Activated naive CD8-positive, alpha-beta T cell treated with anti-CD3 and anti-CD28 coated beads, Interleukin-2, amount 50 U/mL, for 24 hours (primary cell): ENCODE data around the gene NUDCD2.
A peak's percentile ranks its signal among the peaks of the same experiment; 100 is the strongest.

Source experiments
- ATAC-seq: fragments of 150-1000 bp; cut with Tn5 transposase; one replicate; pipeline ENCODE4 v1.10.0; 2021
- DNase-seq: peaks from one replicate; pipeline ENCODE4 v3.0.0; 2021
- H3K27ac Mint-ChIP-seq: one replicate; pipeline ENCODE4 v1.8.0; 2021; ENCODE audit warnings: mild to moderate bottlenecking, mixed read lengths
- H3K27me3 Mint-ChIP-seq: one replicate; pipeline ENCODE4 v1.8.0; 2021; ENCODE audit warnings: mixed read lengths
- H3K36me3 Mint-ChIP-seq: one replicate; pipeline ENCODE4 v1.8.0; 2021; ENCODE audit warnings: low read depth, mixed read lengths
- H3K4me1 Mint-ChIP-seq: one replicate; pipeline ENCODE4 v1.8.0; 2021; ENCODE audit warnings: mixed read lengths
- H3K4me3 Mint-ChIP-seq: one replicate; pipeline ENCODE4 v1.8.0; 2021; ENCODE audit warnings: mild to moderate bottlenecking, moderate library complexity, mixed read lengths
- H3K9me3 Mint-ChIP-seq: one replicate; pipeline ENCODE4 v1.8.0; 2021; ENCODE audit warnings: mixed read lengths

The NUDCD2 gene

GRCh38 chr5:163459819-163460561 is at the start of gene NUDCD2:
Gene NUDCD2 (minus strand): TSS chr5:163460102. CDS start chr5:163460050, 52 bp downstream.
- DNase-seq, result peak; percentile 93
- ATAC-seq, result peak; percentile 90
- peaks cover 36% of the 10 kb centered on the region for H3K36me3 Mint-ChIP-seq
- peaks cover 42% of the 10 kb centered on the region for H3K4me1 Mint-ChIP-seq
- peak within 1 kb of the TSS; percentile 100 for H3K27ac Mint-ChIP-seq
- no peaks in the 10 kb centered on the region for H3K9me3 Mint-ChIP-seq
- H3K27me3 Mint-ChIP-seq, result peaks cover 3% of the 10 kb centered on the region
- H3K4me3 Mint-ChIP-seq, result peak within 1 kb of the TSS; percentile 93

GRCh38 chr5:163509291-163509951 is 49.5 kb upstream of the NUDCD2 start:
- Mint-ChIP-seq H3K36me3 (peaks cover 19% of the 10 kb centered on the region), H3K27ac (peak overlapping the region; percentile 94), H3K27me3 (no peaks in the 10 kb centered on the region), H3K9me3 (no peaks in the 10 kb centered on the region), H3K4me1 (peaks cover 61% of the 10 kb centered on the region), H3K4me3 (peak overlapping the region; percentile 94)
- ATAC-seq (no peak), DNase-seq (no peak)

GRCh38 chr5:163508753-163509152 is 48.9 kb upstream of the NUDCD2 start:
- Mint-ChIP-seq H3K9me3 (no peaks in the 10 kb centered on the region), H3K27me3 (no peaks in the 10 kb centered on the region), H3K36me3 (peaks cover 19% of the 10 kb centered on the region), H3K4me3 (peak overlapping the region; percentile 94), H3K27ac (peak overlapping the region; percentile 94), H3K4me1 (peaks cover 67% of the 10 kb centered on the region)
- DNase-seq (no peak), ATAC-seq (no peak)

- Mint-ChIP-seq H3K9me3 (no peaks in the 10 kb centered on the region), H3K27ac (peak overlapping the region; percentile 94), H3K36me3 (peaks cover 4% of the 10 kb centered on the region), H3K4me3 (peak overlapping the region; percentile 94), H3K4me1 (peaks cover 60% of the 10 kb centered on the region), H3K27me3 (no peaks in the 10 kb centered on the region)
- ATAC-seq (peak; percentile 38), DNase-seq (no peak)
Observed at GRCh38 chr5:163506726-163507125, 46.8 kb upstream of the NUDCD2 start.

GRCh38 chr5:163506095-163506457 is 46.2 kb upstream of the NUDCD2 start:
- ATAC-seq (peak; percentile 26), DNase-seq (no peak)
- peak overlapping the region; percentile 94 for H3K4me3 Mint-ChIP-seq
- H3K36me3 Mint-ChIP-seq, result peaks cover 4% of the 10 kb centered on the region
- H3K27me3 Mint-ChIP-seq, result no peaks in the 10 kb centered on the region
- H3K27ac Mint-ChIP-seq, result peak overlapping the region; percentile 94
- no peaks in the 10 kb centered on the region for H3K9me3 Mint-ChIP-seq
- H3K4me1 Mint-ChIP-seq, result peaks cover 59% of the 10 kb centered on the region

- Mint-ChIP-seq H3K4me3 (peak within 1 kb of the TSS; percentile 94), H3K4me1 (peaks cover 54% of the 10 kb centered on the region), H3K36me3 (no peaks in the 10 kb centered on the region), H3K9me3 (no peaks in the 10 kb centered on the region), H3K27me3 (no peaks in the 10 kb centered on the region), H3K27ac (peak within 1 kb of the TSS; percentile 94)
- peak; percentile 96 for DNase-seq
- peak; percentile 92 for ATAC-seq
Observed at GRCh38 chr5:163505368-163506094, 45.6 kb upstream of the NUDCD2 start, which contains the start of gene MAT2B. Gene MAT2B (plus strand): TSS chr5:163505619. CDS start chr5:163505687, 68 bp downstream.

GRCh38 chr5:163505049-163505367 is 45.1 kb upstream of the NUDCD2 start:
- H3K27me3 Mint-ChIP-seq, result no peaks in the 10 kb centered on the region
- ATAC-seq (peak; percentile 3), DNase-seq (peak; percentile 32)
- H3K4me3 Mint-ChIP-seq, result peak overlapping the region; percentile 94
- H3K27ac Mint-ChIP-seq, result peak overlapping the region; percentile 94
- H3K36me3 Mint-ChIP-seq, result no peaks in the 10 kb centered on the region
- no peaks in the 10 kb centered on the region for H3K9me3 Mint-ChIP-seq
- peaks cover 49% of the 10 kb centered on the region for H3K4me1 Mint-ChIP-seq

- H3K27ac Mint-ChIP-seq, result peak overlapping the region; percentile 94
- H3K4me1 Mint-ChIP-seq, result peaks cover 42% of the 10 kb centered on the region
- peak; percentile 8 for ATAC-seq
- no peaks in the 10 kb centered on the region for H3K27me3 Mint-ChIP-seq
- peak overlapping the region; percentile 94 for H3K4me3 Mint-ChIP-seq
- H3K9me3 Mint-ChIP-seq, result no peaks in the 10 kb centered on the region
- DNase-seq, result peak; percentile 39
- H3K36me3 Mint-ChIP-seq, result no peaks in the 10 kb centered on the region
Observed at GRCh38 chr5:163504079-163504931, 44.4 kb upstream of the NUDCD2 start.

GRCh38 chr5:163503106-163504078 is 43.5 kb upstream of the NUDCD2 start:
- Mint-ChIP-seq H3K9me3 (no peaks in the 10 kb centered on the region), H3K4me3 (peak overlapping the region; percentile 94), H3K4me1 (peaks cover 34% of the 10 kb centered on the region), H3K36me3 (no peaks in the 10 kb centered on the region), H3K27ac (peak overlapping the region; percentile 94), H3K27me3 (no peaks in the 10 kb centered on the region)
- ATAC-seq (no peak), DNase-seq (peak; percentile 47)

- Mint-ChIP-seq H3K4me3 (peak overlapping the region; percentile 94), H3K27ac (peak overlapping the region; percentile 94), H3K27me3 (no peaks in the 10 kb centered on the region), H3K4me1 (peaks cover 26% of the 10 kb centered on the region), H3K36me3 (no peaks in the 10 kb centered on the region), H3K9me3 (no peaks in the 10 kb centered on the region)
- no peak for ATAC-seq
- DNase-seq, result no peak
Observed at GRCh38 chr5:163502521-163502920, 42.6 kb upstream of the NUDCD2 start.

GRCh38 chr5:163498886-163499285 is 39.0 kb upstream of the NUDCD2 start:
- Mint-ChIP-seq H3K27me3 (no peaks in the 10 kb centered on the region), H3K27ac (no peak overlapping the region), H3K36me3 (no peaks in the 10 kb centered on the region), H3K4me3 (no peak overlapping the region), H3K9me3 (no peaks in the 10 kb centered on the region), H3K4me1 (peaks cover 10% of the 10 kb centered on the region)
- no peak for ATAC-seq
- DNase-seq, result no peak

- no peaks in the 10 kb centered on the region for H3K4me1 Mint-ChIP-seq
- H3K27me3 Mint-ChIP-seq, result no peaks in the 10 kb centered on the region
- no peaks in the 10 kb centered on the region for H3K9me3 Mint-ChIP-seq
- ATAC-seq (no peak), DNase-seq (no peak)
- H3K27ac Mint-ChIP-seq, result no peak overlapping the region
- no peaks in the 10 kb centered on the region for H3K36me3 Mint-ChIP-seq
- H3K4me3 Mint-ChIP-seq, result no peak overlapping the region
Observed at GRCh38 chr5:163497315-163497714, 37.4 kb upstream of the NUDCD2 start.

- Mint-ChIP-seq H3K36me3 (peaks cover 6% of the 10 kb centered on the region), H3K27me3 (no peaks in the 10 kb centered on the region), H3K4me3 (no peak overlapping the region), H3K4me1 (no peaks in the 10 kb centered on the region), H3K9me3 (no peaks in the 10 kb centered on the region), H3K27ac (no peak overlapping the region)
- ATAC-seq (no peak), DNase-seq (no peak)
Observed at GRCh38 chr5:163496286-163496685, 36.4 kb upstream of the NUDCD2 start.
